HG03066 (cell line): ENCODE results near the gene CDK17.
"Not testable (repeated sequence)": the region's sequence is repeated elsewhere in the genome, so short reads cannot be mapped to it uniquely, and the experiment has no call there.

Experiments used
- ATAC-seq: cut with Tn5 transposase; IDR thresholded peaks from one replicate; pipeline ENCODE4 v1.9.1; 2021; ENCODE audit warnings: low read depth; ENCODE audit not compliant: unreplicated experiment

CDK17 gene

GRCh38 chr12:96326628-96327227 is 73.5 kb downstream of the CDK17 start:
- no peak for ATAC-seq

- no peak for ATAC-seq
Measured at GRCh38 chr12:96323906-96324305, 76.3 kb downstream of the CDK17 start.

GRCh38 chr12:96322720-96323119 is 77.5 kb downstream of the CDK17 start:
- ATAC-seq: no peak

GRCh38 chr12:96321941-96322340 is 78.3 kb downstream of the CDK17 start:
- no peak for ATAC-seq

- not testable (repeated sequence) for ATAC-seq
Measured at GRCh38 chr12:96317801-96318200, 82.4 kb downstream of the CDK17 start.

GRCh38 chr12:96315741-96316481 is 84.3 kb downstream of the CDK17 start:
- ATAC-seq: not testable (repeated sequence)

GRCh38 chr12:96314723-96315122 is 85.5 kb downstream of the CDK17 start:
- ATAC-seq: no peak

GRCh38 chr12:96313606-96314005 is 86.6 kb downstream of the CDK17 start:
- ATAC-seq: no peak

GRCh38 chr12:96311191-96311590 is 89.0 kb downstream of the CDK17 start:
- ATAC-seq: no peak

GRCh38 chr12:96310067-96310466 is 90.2 kb downstream of the CDK17 start:
- ATAC-seq: no peak

GRCh38 chr12:96308881-96309280 is 91.4 kb downstream of the CDK17 start:
- no peak for ATAC-seq

GRCh38 chr12:96305665-96306064 is 94.6 kb downstream of the CDK17 start:
- ATAC-seq: no peak

GRCh38 chr12:96303653-96304052 is 96.6 kb downstream of the CDK17 start:
- ATAC-seq: no peak

GRCh38 chr12:96302687-96303310 is 97.4 kb downstream of the CDK17 start:
- ATAC-seq: no peak

GRCh38 chr12:96301732-96302131 is 98.5 kb downstream of the CDK17 start:
- no peak for ATAC-seq

- no peak for ATAC-seq
Measured at GRCh38 chr12:96300064-96300463, 100.2 kb downstream of the CDK17 start.

- no peak for ATAC-seq
Measured at GRCh38 chr12:96297504-96297903, 102.7 kb downstream of the CDK17 start.

- ATAC-seq: no peak
Measured at GRCh38 chr12:96295532-96296160, 104.6 kb downstream of the CDK17 start.

GRCh38 chr12:96294831-96295230 is 105.4 kb downstream of the CDK17 start:
- ATAC-seq: no peak

- no peak for ATAC-seq
Measured at GRCh38 chr12:96293093-96293492, 107.1 kb downstream of the CDK17 start.

GRCh38 chr12:96289067-96289466 is 111.2 kb downstream of the CDK17 start:
- ATAC-seq: no peak
